ENCODE results near the gene C2CD2L.
A peak's percentile ranks its signal among the peaks of the same experiment; 100 is the strongest.

The C2CD2L gene

DNA sequence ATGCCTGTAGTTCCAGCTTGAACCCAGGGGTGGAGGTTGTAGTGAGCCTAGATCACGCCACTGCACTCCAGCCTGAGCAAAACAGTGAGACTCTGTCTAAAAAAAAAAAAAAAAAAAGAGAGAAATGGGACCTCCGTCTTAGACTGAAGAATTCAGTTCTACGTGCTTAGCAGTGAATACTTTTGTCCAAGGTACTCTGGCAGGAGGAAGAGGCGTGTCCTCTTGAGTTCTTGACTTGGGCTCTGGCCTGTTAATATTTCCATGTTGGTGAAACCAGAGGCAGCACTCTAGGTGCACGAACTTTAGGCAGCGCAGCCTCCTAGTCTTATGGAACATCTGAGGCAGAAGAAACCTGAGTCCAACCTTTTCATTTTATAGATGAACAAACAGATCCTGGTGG lies 20.0 kb upstream of the C2CD2L start:
- H3K27ac ChIP-seq (ENCODE audit: low read depth, low read length) = no peak overlapping the region
- no peaks in the 10 kb centered on the region for H3K27me3 ChIP-seq (ENCODE audit: control insufficient read depth, insufficient read depth, low read length)
- peaks cover 7% of the 10 kb centered on the region for H3K4me1 ChIP-seq (ENCODE audit: control insufficient read depth, insufficient read depth, low read length)
- peaks cover 9% of the 10 kb centered on the region for H3K36me3 ChIP-seq (ENCODE audit: control insufficient read depth, insufficient read depth, low read length)
- H3K9ac ChIP-seq (ENCODE audit: low read length) = no peak overlapping the region
- no peak overlapping the region for H3K4me3 ChIP-seq (ENCODE audit: low read length)

DNA sequence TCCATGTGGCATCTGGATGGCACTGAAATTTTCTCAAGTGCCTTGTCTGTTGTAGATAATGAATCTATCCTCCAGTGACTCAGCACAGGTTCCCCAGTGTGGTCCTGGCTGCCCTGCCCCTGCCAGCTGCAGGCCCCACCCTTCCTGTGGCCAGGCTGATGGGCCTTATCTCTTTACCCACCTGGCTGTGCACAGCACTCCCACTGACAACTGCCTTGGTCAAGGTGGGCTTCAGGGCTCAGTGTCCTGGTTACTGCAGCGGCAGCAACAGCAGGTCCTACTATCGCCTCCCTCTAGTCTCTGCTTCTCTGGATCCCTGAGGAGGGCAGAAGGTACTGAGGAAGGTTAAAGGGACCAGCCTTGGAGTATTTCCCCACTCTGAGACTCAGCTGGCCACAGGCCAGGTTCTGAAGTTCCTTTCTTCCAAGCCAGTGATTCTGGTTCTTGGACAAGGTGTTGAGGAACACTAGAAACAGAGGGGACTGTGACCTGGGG lies 19.4 kb upstream of the C2CD2L start:
- Histone ChIP-seq H3K36me3 (ENCODE audit: control insufficient read depth, insufficient read depth, low read length) (peaks cover 8% of the 10 kb centered on the region), H3K9ac (ENCODE audit: low read length) (no peak overlapping the region), H3K4me1 (ENCODE audit: control insufficient read depth, insufficient read depth, low read length) (peaks cover 10% of the 10 kb centered on the region), H3K27ac (ENCODE audit: low read depth, low read length) (no peak overlapping the region), H3K27me3 (ENCODE audit: control insufficient read depth, insufficient read depth, low read length) (no peaks in the 10 kb centered on the region), H3K4me3 (ENCODE audit: low read length) (no peak overlapping the region)

DNA sequence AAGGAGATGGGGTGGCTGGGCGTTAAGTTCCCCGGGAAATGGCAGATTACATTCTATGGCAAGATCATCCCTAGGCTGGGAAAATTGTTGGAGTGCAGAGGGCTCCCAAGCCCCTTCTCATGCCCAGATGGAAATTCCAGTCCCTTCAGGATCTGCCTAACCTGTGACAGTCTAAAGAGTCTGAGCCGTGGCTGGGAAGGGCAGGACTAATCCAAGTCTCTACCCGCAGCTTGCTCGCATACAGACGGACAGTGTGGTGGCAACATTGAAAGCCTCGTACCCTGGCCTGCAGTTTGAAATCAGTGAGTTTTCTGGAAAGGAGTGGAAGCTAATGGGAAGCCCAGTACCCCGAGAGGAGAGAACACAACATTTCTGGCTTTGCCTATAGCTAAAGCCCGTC lies 18.7 kb upstream of the C2CD2L start:
- Histone ChIP-seq H3K4me3 (ENCODE audit: low read length) (no peak overlapping the region), H3K36me3 (ENCODE audit: control insufficient read depth, insufficient read depth, low read length) (peaks cover 8% of the 10 kb centered on the region), H3K4me1 (ENCODE audit: control insufficient read depth, insufficient read depth, low read length) (peaks cover 12% of the 10 kb centered on the region), H3K27ac (ENCODE audit: low read depth, low read length) (no peak overlapping the region), H3K9ac (ENCODE audit: low read length) (no peak overlapping the region), H3K27me3 (ENCODE audit: control insufficient read depth, insufficient read depth, low read length) (no peaks in the 10 kb centered on the region)

DNA sequence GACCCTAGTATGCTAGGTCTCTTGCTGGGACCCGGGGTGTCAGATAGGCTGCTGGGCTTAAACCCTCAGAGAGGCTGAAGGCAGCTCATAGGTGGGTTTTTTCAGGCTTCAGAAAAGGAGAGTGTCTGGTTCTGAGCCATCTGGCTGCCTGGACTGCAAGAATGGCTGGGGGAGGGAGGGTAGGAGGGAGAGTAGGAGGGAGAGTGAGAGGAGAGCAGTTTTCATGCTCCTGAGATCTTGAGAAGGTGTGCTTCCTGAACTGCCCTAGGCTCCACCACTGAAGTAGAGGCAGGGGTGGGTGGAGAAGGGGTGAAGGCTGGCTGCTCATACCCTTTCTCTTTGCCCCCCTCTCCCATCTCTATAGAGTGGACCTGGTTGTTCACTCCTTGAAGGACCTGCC lies 17.8 kb upstream of the C2CD2L start:
- no peak overlapping the region for H3K9ac ChIP-seq (ENCODE audit: low read length)
- peaks cover 8% of the 10 kb centered on the region for H3K36me3 ChIP-seq (ENCODE audit: control insufficient read depth, insufficient read depth, low read length)
- H3K27ac ChIP-seq (ENCODE audit: low read depth, low read length) = no peak overlapping the region
- H3K4me1 ChIP-seq (ENCODE audit: control insufficient read depth, insufficient read depth, low read length) = peaks cover 18% of the 10 kb centered on the region
- H3K27me3 ChIP-seq (ENCODE audit: control insufficient read depth, insufficient read depth, low read length) = no peaks in the 10 kb centered on the region
- no peak overlapping the region for H3K4me3 ChIP-seq (ENCODE audit: low read length)

DNA sequence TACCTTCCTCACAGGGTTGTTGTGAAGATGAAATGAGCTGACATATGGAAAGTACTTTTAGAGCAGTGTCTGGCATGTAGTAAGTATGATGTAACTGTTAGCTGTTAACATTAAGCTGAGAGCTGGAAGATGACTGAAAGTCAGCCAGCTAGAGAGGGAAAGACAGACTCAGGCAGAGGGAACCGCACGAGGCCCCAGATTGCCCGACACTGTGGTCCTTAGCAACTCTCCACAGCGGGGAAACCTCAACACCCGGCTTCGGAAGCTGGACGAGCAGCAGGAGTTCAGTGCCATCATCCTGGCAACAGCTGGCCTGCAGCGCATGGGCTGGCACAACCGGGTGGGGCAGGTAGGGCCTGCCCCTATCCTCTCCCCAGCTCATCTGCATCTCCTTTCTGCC lies 16.0 kb upstream of the C2CD2L start:
- no peak overlapping the region for H3K9ac ChIP-seq (ENCODE audit: low read length)
- no peak overlapping the region for H3K27ac ChIP-seq (ENCODE audit: low read depth, low read length)
- H3K4me1 ChIP-seq (ENCODE audit: control insufficient read depth, insufficient read depth, low read length) = peaks cover 14% of the 10 kb centered on the region
- no peaks in the 10 kb centered on the region for H3K27me3 ChIP-seq (ENCODE audit: control insufficient read depth, insufficient read depth, low read length)
- H3K4me3 ChIP-seq (ENCODE audit: low read length) = no peak overlapping the region
- peaks cover 8% of the 10 kb centered on the region for H3K36me3 ChIP-seq (ENCODE audit: control insufficient read depth, insufficient read depth, low read length)

DNA sequence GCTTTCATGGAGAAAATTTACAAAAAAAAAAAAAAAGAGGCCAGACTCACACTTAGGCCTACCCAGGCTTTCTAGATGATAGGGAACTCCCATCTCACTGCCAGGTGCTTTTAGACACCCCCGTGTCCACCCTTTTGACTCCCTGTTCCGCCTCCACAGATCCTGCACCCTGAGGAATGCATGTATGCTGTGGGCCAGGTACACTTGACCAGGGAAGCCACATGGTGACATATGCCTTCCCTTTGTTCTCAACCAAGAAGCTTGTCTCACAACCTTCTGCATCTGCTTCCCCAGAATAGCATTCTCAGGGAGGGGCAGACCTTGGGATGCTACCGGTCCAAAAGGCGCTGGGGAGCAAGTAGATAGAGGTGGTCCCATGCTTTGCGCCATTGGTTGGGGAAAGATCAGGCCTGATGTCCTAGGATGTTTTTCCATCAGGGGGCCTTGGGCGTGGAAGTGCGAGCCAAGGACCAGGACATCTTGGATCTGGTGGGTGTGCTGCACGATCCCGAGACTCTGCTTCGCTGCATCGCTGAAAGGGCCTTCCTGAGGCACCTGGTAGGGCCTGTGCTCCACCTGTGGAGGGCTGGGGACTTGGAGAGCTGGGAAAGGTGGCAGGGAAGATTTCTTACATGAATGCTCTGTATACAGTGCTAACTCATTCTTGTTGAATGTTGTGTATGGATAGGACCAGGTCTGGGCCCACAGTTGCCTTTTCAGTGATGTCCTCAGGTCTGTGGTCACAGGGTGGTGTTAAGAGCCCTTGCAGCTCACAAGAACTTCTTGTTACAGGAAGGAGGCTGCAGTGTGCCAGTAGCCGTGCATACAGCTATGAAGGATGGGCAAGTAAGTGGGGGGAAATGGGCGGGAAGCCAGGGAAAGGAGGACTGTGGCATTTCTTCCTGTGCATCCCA lies 14.9 kb upstream of the C2CD2L start:
- H3K27ac ChIP-seq (ENCODE audit: low read depth, low read length) = no peak overlapping the region
- H3K27me3 ChIP-seq (ENCODE audit: control insufficient read depth, insufficient read depth, low read length) = no peaks in the 10 kb centered on the region
- H3K4me1 ChIP-seq (ENCODE audit: control insufficient read depth, insufficient read depth, low read length) = peaks cover 14% of the 10 kb centered on the region
- H3K4me3 ChIP-seq (ENCODE audit: low read length) = no peak overlapping the region
- H3K9ac ChIP-seq (ENCODE audit: low read length) = no peak overlapping the region
- H3K36me3 ChIP-seq (ENCODE audit: control insufficient read depth, insufficient read depth, low read length) = peaks cover 13% of the 10 kb centered on the region

DNA sequence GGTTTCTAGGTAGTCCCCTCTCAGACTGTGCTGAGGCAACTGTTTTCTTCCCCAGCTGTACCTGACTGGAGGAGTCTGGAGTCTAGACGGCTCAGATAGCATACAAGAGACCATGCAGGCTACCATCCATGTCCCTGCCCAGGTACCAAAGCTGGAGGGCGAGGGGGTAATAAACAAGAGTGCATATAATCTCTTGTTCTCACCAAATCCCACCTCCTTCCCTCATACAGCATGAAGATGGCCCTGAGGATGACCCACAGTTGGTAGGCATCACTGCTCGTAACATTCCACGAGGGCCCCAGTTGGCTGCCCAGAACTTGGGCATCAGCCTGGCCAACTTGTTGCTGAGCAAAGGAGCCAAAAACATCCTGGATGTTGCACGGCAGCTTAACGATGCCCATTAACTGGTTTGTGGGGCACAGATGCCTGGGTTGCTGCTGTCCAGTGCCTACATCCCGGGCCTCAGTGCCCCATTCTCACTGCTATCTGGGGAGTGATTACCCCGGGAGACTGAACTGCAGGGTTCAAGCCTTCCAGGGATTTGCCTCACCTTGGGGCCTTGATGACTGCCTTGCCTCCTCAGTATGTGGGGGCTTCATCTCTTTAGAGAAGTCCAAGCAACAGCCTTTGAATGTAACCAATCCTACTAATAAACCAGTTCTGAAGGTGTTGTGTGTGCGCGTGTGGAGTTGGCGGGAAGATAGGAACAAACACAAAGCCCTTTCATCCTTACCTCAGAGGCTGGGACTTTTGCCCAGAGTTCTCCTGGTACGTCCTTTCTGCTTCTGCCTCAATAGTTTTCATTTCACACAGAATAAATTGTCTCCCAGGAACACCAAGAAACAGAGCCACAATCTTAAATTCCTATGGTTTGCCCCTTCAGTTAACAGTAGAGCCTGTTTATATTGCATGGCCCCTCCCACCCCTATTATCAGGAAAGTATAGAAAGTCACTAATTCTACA lies 14.0 kb upstream of the C2CD2L start:
- peaks cover 21% of the 10 kb centered on the region for H3K36me3 ChIP-seq (ENCODE audit: control insufficient read depth, insufficient read depth, low read length)
- no peak overlapping the region for H3K9ac ChIP-seq (ENCODE audit: low read length)
- H3K27me3 ChIP-seq (ENCODE audit: control insufficient read depth, insufficient read depth, low read length) = no peaks in the 10 kb centered on the region
- H3K4me3 ChIP-seq (ENCODE audit: low read length) = peak overlapping the region; percentile 96
- H3K27ac ChIP-seq (ENCODE audit: low read depth, low read length) = peak overlapping the region; percentile 89
- peaks cover 14% of the 10 kb centered on the region for H3K4me1 ChIP-seq (ENCODE audit: control insufficient read depth, insufficient read depth, low read length)

DNA sequence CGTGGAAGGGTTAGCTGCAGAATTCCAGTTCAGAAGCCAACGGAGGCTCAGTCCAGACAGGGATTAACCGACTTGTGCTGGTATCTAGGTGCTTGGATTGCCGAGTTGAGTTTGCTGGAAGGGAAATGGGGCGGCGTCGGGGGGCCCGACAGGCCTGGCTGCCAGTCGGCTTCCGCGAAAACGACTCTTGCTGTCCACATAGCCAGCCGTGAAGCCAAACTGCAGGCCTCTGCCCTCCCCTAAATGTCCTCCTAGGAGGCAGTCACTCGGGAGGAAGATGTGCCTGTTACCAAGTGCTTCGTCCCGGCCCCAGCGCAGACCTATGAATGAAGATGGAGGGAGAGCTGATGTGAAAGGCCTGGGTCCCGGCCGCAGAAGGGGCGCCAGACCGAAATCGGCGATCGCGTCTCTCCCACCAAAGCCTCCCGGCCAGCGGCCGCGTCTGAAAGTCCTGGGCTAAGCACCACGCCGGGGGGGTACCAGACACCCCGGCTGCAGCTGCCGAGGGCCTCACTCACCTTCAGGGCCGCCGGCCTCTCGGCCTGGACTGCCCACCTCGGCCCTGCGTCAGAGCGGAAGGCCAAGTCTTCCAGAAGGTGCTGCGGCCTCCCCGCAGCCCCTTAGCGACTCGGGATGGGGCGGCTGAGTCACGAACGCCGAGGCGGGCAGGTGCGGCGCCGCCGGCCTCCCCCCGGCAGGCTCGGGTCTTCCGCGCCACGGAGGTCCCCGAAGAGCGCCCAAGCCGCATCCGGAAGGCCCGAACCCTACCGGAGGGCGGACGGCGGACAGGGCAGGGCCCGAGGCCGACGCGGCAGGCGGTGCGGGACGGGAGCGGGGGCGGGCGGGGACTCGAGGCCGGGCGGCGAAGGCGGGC lies 13.0 kb upstream of the C2CD2L start:
- H3K36me3 ChIP-seq (ENCODE audit: control insufficient read depth, insufficient read depth, low read length) = peaks cover 21% of the 10 kb centered on the region
- peak overlapping the region; percentile 89 for H3K27ac ChIP-seq (ENCODE audit: low read depth, low read length)
- H3K27me3 ChIP-seq (ENCODE audit: control insufficient read depth, insufficient read depth, low read length) = no peaks in the 10 kb centered on the region
- H3K4me3 ChIP-seq (ENCODE audit: low read length) = peak overlapping the region; percentile 96
- H3K9ac ChIP-seq (ENCODE audit: low read length) = peak overlapping the region; percentile 63
- H3K4me1 ChIP-seq (ENCODE audit: control insufficient read depth, insufficient read depth, low read length) = peaks cover 14% of the 10 kb centered on the region

DNA sequence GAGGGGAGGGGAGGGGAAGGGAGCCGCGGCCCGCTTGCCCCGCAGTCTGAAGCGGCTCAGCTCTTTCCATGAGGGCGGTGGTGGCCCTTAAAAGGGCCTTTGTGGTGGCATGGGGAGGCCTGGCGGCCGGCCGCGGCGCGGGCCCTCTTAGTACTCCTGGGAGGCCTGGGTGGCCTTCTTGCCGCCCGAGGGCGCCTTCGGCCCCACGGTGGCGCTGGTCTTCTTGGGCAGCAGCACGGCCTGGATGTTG lies 12.4 kb upstream of the C2CD2L start:
- peaks cover 14% of the 10 kb centered on the region for H3K4me1 ChIP-seq (ENCODE audit: control insufficient read depth, insufficient read depth, low read length)
- peak overlapping the region; percentile 71 for H3K9ac ChIP-seq (ENCODE audit: low read length)
- H3K4me3 ChIP-seq (ENCODE audit: low read length) = peak overlapping the region; percentile 96
- no peaks in the 10 kb centered on the region for H3K27me3 ChIP-seq (ENCODE audit: control insufficient read depth, insufficient read depth, low read length)
- peak overlapping the region; percentile 89 for H3K27ac ChIP-seq (ENCODE audit: low read depth, low read length)
- peaks cover 21% of the 10 kb centered on the region for H3K36me3 ChIP-seq (ENCODE audit: control insufficient read depth, insufficient read depth, low read length)

DNA sequence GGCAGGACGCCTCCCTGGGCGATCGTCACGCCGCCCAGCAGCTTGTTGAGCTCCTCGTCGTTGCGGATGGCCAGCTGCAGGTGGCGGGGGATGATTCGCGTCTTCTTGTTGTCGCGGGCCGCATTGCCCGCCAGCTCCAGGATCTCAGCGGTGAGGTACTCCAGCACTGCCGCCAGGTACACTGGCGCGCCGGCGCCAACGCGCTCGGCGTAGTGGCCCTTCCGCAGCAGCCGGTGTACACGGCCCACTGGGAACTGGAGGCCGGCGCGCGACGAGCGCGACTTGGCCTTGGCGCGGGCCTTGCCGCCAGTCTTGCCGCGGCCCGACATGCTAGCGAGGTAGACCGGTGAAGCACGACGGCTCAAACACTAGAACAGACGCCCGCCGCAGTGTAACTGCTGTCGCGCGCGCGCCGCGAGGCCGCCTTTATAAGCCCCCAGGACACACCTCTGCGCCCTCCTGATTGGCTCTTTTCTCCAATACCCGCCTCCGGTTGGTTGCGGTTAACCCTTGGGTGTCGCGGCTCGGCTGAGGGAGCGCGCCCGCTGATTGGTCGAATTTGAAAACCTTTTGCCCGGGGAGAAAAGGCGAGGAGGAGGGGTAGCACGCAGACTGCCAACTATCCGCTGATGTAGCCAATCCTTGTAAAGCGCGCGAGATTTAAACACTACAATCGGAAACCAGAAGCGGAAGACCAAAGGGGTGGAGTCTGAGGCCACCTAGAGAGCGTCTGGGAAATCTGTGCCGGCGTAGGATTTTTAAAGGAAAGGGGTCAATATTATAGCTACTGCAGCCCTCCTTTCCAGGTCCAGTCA lies 11.9 kb upstream of the C2CD2L start:
- H3K27me3 ChIP-seq (ENCODE audit: control insufficient read depth, insufficient read depth, low read length) = no peaks in the 10 kb centered on the region
- peak overlapping the region; percentile 71 for H3K9ac ChIP-seq (ENCODE audit: low read length)
- peaks cover 21% of the 10 kb centered on the region for H3K36me3 ChIP-seq (ENCODE audit: control insufficient read depth, insufficient read depth, low read length)
- H3K4me1 ChIP-seq (ENCODE audit: control insufficient read depth, insufficient read depth, low read length) = peaks cover 15% of the 10 kb centered on the region
- H3K4me3 ChIP-seq (ENCODE audit: low read length) = peak overlapping the region; percentile 96
- H3K27ac ChIP-seq (ENCODE audit: low read depth, low read length) = peak overlapping the region; percentile 89

DNA sequence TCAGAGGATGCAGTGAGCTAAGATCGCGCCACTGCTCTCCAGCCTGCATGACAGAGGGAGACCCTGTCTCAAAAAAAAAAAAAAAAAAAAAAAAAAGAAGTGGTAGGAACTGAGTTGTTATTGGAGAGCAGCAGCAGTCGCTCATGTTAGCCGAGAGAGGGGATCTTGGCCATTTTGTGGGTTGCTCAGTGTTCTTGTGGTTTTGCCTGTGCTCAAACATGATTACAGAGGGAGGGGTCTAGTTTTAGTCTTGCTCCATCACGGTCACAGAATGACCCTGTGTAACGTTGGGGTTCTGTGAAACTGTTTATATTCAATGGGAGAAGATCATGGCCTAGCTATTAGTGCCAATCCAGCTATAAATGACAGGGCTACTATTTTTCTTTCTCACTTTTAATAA lies 7.4 kb upstream of the C2CD2L start:
- H3K27me3 ChIP-seq (ENCODE audit: control insufficient read depth, insufficient read depth, low read length) = no peaks in the 10 kb centered on the region
- peaks cover 18% of the 10 kb centered on the region for H3K4me1 ChIP-seq (ENCODE audit: control insufficient read depth, insufficient read depth, low read length)
- no peak overlapping the region for H3K9ac ChIP-seq (ENCODE audit: low read length)
- H3K4me3 ChIP-seq (ENCODE audit: low read length) = no peak overlapping the region
- no peak overlapping the region for H3K27ac ChIP-seq (ENCODE audit: low read depth, low read length)
- peaks cover 13% of the 10 kb centered on the region for H3K36me3 ChIP-seq (ENCODE audit: control insufficient read depth, insufficient read depth, low read length)
